OCI-LY7 (cell line): ENCODE measurements around the gene DLX1.

ENCODE experiments used
- EZH2phosphoT487 ChIP-seq: fragments of 200-600 bp; sonication (generic); IDR thresholded peaks from 2 replicates; pipeline ENCODE4 v1.6.1; 2018; ENCODE audit warnings: low read depth, borderline replicate concordance, mild to moderate bottlenecking, mixed run types, antibody characterized with exemption, low read length, moderate library complexity, mixed read lengths
- TF ChIP-seq, protein P1 (sequence below): fragments of 200-600 bp; sonication (generic); conservative IDR thresholded peaks from 2 replicates; pipeline ENCODE4 v1.5.1; 2014; ENCODE audit warnings: mild to moderate bottlenecking, antibody characterized with exemption, low read length, moderate library complexity, mixed read lengths

GRCh38 chr2:172114579-172114978 lies 29.3 kb downstream of the DLX1 start:
- TF ChIP-seq, protein P1, sequence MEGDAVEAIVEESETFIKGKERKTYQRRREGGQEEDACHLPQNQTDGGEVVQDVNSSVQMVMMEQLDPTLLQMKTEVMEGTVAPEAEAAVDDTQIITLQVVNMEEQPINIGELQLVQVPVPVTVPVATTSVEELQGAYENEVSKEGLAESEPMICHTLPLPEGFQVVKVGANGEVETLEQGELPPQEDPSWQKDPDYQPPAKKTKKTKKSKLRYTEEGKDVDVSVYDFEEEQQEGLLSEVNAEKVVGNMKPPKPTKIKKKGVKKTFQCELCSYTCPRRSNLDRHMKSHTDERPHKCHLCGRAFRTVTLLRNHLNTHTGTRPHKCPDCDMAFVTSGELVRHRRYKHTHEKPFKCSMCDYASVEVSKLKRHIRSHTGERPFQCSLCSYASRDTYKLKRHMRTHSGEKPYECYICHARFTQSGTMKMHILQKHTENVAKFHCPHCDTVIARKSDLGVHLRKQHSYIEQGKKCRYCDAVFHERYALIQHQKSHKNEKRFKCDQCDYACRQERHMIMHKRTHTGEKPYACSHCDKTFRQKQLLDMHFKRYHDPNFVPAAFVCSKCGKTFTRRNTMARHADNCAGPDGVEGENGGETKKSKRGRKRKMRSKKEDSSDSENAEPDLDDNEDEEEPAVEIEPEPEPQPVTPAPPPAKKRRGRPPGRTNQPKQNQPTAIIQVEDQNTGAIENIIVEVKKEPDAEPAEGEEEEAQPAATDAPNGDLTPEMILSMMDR: no peak
- no peak for TF ChIP-seq EZH2phosphoT487
